Omental fat pad (tissue), 4 donors: ENCODE results near the gene DMRTB1. TPM values are rescaled to one million over a fixed set of nuclear protein-coding genes. Genes with fewer than 3 reads are reported as not detected.

Experiments used
- ATAC-seq: fragments of 150-250 bp; one replicate; pipeline ENCODE4 v1.9.1; 2016; ENCODE audit warnings: mild to moderate bottlenecking, moderate library complexity; ENCODE audit not compliant: low FRiP score
- DNase-seq: peaks from one replicate; pipeline ENCODE4 v3.0.0-alpha.2; 2019; ENCODE audit warnings: low spot score
- CTCF ChIP-seq, 3 donors: fragments of 450-650 bp; IDR thresholded peaks; one replicate each; pipeline ENCODE4 v1.5.1; 2016 to 2017; ENCODE audit warnings: antibody characterized with exemption in 3 of 3, mild to moderate bottlenecking in 3 of 3, moderate library complexity in 2 of 3
- total RNA-seq, 4 donors: library from RNA; depleted of rRNA; stranded (reverse); fragments of >200 nt; gene quantifications; one replicate each; pipeline ENCODE4 v1.1.0, GENCODE V29; 2016

DMRTB1 gene
- total RNA-seq, 4 donors from 2014 or later = not detected

- TF ChIP-seq CTCF (IDR thresholded peaks at IDR 0.05) = no peak
- no peak for DNase-seq
- no peak for ATAC-seq
These were observed 41.2 kb downstream of the DMRTB1 start for GRCh38 chr1:53500204-53501064.

DNA sequence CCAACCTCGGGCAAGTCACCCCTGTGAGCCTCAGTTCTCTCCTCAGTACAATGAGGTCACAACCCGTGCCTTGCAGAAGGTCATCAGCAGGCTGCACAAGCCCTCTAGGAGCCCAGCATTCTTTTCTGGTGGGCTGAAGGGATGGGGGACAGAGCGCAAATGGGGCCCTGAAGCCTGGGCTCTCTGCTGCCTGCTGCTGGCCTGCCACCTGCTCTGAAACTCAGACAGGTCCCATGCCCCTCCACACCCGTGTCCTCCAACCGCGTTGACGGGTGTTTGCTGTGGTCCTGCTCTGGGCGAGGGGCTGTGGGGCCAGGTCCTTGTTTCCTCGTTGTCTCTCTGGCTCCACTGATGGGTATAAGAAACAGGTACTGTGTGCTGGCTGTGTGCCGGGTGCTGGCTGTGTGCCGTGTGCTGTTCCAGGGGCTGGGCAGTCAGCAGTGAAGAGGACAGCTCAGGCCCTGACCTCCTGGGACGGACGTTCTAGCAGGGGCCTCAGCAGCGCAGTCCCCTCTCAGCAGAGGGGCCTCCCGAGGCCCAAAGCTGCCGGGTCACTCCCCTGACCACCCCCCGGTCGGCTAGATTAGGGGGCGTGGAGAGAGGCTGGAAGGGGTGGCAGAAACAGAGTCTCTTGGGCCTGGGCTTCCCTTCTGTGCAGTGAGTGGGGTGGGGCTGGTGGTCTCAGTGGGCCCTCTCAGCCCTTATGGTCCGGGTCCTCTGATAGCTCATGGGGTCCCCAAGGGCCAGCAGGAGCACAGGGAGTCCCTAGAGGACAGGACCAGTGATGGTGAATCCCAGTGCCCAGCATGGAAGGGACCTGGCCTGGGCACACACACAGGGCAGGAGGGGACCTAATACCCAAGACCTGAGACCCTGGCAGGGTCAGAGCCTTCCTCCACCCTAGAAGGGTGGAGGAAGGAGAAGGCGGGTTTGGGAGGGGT is 42.1 kb downstream of the DMRTB1 start:
- no peak for TF ChIP-seq CTCF (IDR thresholded peaks at IDR 0.05)
- ATAC-seq (no peak), DNase-seq (no peak)

DNA sequence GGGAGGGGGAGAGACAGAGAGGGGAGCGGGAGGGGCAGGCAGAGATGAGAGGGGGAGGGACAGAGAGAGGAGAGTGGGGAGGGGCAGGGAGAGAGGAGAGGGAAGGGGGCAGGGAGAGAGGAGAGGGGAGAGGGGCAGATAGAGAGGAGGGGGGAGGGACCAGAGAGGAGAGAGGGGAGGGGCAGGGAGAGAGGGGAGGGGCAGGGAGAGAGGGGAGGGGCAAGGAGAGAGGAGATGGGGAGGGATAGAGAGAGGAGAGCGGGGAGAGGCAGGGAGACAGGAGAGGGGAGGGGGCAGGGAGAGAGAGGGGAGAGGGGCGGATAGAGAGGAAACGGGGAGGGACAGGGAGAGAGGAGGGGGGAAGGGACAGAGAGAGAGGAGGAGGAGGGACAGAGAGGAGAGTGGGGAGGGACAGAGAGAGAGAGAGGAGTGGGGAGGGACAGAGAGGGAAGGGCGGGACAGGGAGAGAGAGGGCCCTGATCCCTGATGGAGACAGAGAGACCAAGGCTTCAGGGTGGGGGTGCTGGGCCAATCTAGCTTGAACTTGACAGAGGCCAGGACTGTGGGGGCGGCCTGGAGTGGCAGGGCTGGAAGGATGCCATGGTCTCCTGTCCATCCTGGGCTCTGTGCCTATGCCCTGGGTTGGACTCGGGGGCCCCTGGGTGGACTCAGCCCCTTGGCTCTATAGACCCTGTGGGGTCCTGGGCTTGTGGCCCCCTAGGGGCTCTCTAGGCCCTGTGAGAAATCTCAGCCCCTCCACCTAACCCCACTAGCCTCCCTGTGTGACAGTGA is 43.6 kb downstream of the DMRTB1 start:
- no peak for TF ChIP-seq CTCF (IDR thresholded peaks at IDR 0.05)
- no peak for ATAC-seq
- no peak for DNase-seq

DNA sequence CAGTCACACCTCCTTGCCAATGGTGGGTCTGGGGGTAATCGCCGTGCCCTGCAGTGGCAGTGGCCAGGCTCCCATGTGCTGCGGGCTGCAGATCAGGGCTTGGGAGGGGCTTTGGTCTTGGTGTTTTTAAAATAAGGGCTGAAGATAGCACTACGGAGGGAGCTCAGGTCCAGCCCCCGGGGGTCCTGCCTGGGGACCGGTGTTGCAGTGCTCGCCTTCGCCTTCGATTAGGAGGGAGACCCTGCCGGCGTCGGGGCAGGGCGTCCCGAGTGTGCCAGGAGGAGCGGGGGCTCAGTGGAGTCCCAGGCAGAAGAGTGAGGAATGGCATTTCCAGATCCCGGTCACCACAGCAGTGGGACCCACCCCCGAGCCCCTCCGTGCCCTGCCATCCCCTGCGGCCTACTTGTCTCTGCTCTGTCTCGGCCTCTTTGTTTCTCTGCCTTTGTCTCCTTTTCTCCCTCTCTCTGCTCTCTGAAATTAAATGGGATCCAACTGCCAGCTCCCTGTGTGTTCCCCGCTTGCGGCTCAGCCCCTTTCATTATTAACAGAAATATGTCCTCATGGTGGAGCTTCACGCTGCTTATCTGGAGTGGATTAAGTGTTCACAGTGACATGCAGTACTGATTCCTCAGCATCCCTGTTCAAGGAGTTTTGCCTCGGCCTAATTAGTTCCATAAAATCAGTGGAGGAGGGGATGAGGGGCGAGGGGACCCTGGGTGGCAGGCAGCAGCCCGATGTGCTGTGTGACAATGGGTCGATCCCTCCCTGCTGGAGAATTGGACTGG is 44.4 kb downstream of the DMRTB1 start:
- DNase-seq = no peak

DNA sequence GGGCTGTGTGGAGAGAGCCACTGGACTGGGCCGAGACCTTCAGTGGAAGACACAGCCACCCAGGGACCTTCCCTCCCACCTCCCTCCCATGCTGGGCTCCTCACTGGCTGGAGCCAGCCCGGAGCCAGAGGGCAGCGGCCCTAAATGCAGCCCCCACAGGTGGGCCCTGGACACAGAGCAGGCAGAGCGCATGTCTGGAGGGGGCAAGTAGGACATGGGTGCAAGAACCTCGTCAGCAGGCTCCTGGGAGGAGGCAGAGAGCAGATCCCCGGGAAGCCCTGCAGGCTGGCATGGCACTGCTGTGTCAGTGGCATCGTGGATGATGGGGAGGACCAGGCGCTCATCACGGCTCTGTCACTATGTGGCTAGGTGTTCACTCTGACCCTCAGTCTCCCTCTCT is 45.7 kb downstream of the DMRTB1 start:
- ATAC-seq = no peak
- no peak for TF ChIP-seq CTCF (IDR thresholded peaks at IDR 0.05)

More for the DNA sequence above, 44.4 kb downstream of the DMRTB1 start:
- TF ChIP-seq CTCF (IDR thresholded peaks at IDR 0.05) = no peak
- ATAC-seq = no peak

DNA sequence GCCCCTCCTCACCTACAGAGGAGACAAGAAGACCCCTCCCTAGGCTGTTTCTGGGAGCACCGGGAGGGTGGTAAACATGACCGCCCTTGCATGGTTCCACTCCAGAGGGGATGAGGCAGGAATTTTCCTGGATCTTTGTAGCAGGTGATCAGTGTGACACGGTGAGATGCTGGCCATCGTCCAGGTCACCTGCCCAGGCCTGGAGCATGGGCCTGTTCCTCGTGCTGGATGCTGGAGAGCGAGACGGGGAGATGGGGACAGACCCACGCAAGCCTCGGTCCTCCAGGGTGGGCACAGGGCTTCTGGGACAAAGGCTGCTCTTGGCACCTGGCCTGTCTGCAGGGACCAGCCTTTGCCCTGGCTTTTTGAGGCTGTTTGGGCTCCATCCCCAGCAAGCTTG is 46.2 kb downstream of the DMRTB1 start:
- ATAC-seq (no peak), DNase-seq (no peak)
- no peak for TF ChIP-seq CTCF (IDR thresholded peaks at IDR 0.05)

More for the DNA sequence above, 45.7 kb downstream of the DMRTB1 start:
- no peak for DNase-seq
